HG02840 (cell line): ENCODE results near the gene ITSN1.
"Not testable (repeated sequence)": the region's sequence is repeated elsewhere in the genome, so short reads cannot be mapped to it uniquely, and the experiment has no call there.

Experiments
- ATAC-seq: cut with Tn5 transposase; IDR thresholded peaks from one replicate; pipeline ENCODE4 v1.9.1; 2021; ENCODE audit warnings: mild to moderate bottlenecking, moderate library complexity, moderate number of reproducible peaks; ENCODE audit not compliant: unreplicated experiment, low FRiP score

Gene ITSN1

DNA sequence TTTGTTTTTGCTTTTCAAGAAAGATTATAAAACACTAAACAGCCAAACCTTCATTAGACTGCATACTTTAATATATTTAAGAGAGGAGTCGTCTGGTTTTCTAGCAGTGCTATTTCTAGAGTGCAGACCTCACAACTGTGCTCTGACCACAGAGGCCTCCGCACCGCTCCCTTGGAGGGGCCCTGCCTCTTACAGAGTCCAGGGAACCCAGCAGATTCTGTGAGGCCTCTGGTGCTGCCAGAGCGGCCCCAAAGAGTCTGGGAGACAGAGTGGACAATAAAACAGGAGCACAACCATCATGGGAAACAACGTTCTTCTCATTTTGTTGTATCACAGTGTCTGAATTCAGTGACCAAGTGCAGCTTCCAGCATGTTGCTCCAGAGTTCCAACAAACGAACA, 267.5 kb downstream of the ITSN1 start:
- ATAC-seq, result no peak

DNA sequence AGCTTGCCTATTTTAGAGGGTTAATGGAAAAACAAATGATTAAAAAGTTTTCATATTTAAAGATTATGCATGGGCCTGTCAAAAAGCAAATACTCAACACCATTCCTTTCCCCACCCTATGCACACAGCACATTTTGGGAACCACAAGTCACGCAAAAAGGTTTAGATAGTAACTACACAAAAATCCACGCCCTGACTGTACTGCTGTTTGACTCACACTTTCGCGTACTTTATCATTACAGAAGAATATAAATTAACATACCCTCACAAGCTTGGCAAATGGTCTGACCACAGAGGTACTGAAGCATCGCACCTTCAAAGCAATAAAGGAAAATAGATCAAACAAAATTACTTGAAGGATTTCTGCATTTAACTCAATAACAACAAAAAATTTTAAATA, 271.9 kb downstream of the ITSN1 start:
- no peak for ATAC-seq

DNA sequence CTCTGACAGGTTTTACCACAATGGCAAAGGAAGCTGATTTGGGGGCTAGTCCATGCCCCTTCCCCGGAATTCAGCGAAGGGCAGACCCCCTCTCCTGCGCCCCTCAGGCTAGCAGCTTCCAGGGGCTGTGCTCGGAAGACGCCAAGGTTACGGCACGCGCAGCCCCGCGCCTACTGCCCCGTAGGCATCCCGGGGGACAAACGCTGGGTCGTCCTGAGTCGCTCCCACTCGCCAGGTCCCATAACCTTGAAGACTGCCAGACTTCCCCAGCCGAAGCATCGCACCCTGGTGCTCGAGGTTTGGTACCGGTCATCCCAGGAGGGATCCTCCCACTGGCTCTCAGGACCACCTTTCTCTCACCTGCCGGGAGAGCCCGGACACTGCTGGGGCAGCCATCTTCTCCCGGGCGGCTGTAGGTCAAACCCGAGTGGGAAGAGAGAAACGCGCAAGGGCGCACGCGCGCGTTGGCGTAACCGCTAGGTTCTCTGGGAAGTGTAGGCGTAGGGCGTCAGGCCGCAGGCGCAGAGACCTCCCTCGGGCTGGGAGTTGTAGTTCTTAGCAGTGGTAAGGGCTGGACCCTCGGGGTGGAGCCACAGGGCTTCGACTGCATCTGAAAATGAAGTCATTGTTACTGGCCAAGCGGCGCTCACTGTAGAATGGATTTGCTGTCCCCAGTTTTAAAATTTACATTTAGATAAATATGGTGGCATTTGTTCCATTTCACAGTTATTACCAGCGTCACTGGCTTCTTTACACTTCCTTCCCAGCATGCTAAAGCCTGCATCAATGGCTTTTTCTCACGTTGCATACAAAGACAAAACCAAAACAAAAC, 273.3 kb downstream of the ITSN1 start, which contains the start of gene ATP5PO:
Gene ATP5PO, minus strand, starts transcription at position 437 of the 832 bp plus-strand sequence. Its CDS starts 41 bp downstream, at position 396.
- peak; percentile 98 for ATAC-seq

DNA sequence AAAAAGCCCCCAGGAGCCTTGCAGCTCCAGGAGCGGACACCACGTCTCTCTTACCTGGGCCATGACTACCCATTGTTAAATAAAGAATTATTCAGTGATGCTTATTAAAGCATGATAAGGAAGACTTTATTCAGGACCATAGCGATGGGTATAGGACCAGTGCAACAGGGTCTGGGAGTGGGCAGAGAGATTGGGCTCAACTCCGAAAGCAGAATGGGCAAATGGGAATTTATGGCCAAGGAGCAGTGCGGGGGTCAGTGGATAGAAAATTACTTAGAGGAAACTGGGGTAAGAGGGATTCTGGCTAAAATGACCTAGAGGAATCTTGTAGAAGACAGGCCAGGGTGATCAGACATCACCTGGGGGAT, 273.9 kb downstream of the ITSN1 start:
- ATAC-seq, result no peak

DNA sequence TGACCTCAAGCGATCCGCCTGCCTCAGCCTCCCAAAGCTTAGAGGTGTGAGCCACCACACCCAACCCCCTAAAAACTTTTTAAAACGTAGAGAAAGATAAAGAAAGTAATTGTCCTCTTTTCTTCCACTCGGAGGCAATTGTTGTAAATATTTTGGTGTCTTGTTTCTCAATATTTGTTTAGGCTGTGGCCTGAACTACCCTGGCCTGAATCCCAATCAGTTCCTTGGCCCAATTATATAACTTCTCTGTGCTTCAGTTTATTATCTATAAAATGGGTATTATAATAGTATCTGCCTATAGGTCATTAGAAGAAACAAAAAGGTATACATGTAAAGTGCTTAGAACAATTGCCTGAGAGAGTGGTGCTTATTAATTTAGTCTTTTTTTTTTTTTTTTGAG, 275.1 kb downstream of the ITSN1 start:
- ATAC-seq, result no peak

DNA sequence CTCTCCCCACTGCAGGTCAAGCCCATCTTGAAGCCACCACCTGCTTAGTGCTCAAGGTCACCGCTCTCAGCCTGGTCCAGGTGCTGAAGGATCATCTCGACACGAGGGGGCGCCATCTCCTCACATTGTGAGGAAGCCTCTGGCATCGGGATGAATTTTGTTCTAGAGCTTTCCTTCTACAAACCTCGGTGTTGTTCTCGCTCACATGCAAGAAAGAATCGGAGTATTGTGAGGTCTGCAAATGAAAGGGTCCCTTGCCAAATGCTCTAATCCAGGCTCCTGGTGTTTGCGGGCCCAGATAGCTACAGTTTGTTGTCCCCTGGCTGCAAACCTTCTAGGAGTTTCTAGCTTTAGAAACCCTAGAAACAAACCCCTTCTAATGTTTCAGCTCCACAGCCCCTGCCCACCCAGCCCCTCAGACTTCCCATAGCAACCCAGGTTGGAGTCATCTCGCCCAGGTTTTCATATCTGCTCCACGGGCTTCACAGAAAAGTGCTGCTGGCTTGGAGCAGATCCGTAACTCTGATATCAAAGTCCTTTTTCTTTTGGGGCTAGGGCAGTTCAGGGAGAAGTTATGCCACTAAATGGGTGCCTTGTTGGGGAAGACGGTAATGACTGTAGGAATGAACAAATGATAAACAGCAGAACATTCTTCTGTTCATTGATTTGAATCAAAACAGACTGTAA, 281.9 kb downstream of the ITSN1 start:
- ATAC-seq, result peak; percentile 80

DNA sequence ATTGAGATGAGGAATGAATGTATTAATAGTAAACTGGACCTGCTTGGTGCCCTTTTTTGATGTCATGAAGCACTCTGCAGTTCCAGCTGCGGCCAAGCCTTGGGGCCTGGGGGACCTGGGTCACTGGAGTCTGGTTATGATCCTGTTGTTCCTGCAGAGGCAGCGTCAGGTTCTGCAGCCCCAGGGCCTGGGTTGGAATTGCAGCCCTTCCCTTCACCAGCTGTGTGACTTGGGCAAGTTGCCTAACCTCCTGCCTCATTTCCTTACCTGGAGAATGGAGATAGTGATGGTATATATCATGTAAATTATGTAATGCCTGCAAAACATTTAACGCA, 282.4 kb downstream of the ITSN1 start:
- ATAC-seq, result no peak

DNA sequence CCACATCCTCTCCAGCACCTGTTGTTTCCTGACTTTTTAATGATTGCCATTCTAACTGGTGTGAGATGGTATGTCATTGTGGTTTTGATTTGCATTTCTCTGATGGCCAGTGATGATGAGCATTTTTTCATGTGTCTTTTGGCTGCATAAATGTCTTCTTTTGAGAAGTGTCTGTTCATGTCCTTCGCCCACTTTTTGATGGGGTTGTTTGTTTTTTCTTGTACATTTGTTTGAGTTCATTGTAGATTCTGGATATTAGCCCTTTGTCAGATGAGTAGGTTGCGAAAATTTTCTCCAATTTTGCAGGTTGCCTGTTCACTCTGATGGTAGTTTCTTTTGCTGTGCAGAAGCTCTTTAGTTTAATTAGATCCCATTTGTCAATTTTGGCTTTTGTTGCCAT, 283.9 kb downstream of the ITSN1 start:
- not testable (repeated sequence) for ATAC-seq

DNA sequence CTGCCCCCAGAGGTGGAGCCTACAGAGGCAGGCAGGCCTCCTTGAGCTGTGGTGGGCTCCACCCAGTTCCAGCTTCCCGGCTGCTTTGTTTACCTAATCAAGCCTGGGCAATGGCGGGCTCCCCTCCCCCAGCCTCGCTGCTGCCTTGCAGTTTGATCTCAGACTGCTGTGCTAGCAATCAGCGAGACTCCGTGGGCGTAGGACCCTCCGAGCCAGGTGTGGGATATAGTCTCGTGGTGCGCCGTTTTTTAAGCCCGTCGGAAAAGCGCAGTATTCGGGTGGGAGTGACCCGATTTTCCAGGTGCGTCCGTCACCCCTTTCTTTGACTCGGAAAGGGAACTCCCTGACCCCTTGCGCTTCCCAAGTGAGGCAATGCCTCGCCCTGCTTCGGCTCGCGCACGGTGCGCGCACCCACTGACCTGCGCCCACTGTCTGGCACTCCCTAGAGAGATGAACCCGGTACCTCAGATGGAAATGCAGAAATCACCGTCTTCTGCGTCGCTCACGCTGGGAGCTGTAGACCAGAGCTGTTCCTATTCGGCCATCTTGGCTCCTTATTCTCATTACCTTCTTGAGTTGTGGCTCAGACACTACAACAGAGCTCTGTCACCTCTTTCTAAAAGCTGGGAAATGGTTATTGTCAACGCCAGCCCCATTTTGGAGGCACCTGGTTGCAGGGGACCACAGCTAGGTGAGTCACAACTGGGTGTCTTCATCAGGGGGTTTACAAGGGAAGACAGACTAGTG, 288.9 kb downstream of the ITSN1 start:
- not testable (repeated sequence) for ATAC-seq

DNA sequence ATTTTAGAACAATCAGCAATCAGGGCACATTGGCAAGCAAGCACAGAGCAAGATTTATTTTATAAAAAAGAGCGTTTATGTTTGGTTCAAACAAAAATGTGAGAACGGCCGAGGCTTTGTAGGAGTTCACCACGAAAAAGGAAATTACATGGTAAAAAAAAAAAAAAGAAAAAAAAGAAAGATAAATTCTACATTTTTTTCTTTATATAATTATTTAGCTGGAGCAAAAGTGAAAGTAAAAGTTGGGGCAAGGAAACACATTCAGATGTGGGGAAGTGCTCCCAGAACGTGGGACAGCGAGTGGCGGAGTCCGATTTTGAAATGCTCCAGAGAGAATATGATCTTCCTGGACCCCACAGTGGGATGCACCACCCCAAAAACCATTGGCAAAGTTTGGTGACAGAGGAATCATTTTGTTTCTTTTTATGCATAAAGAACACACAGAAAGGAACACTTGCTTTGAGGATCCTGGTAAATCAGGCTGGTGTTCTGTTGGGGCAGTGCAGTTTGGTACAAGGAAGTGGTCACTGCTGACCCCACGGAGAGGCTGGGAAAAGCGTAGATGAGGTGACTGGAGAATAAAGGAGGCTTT, 289.6 kb downstream of the ITSN1 start:
- no peak for ATAC-seq

DNA sequence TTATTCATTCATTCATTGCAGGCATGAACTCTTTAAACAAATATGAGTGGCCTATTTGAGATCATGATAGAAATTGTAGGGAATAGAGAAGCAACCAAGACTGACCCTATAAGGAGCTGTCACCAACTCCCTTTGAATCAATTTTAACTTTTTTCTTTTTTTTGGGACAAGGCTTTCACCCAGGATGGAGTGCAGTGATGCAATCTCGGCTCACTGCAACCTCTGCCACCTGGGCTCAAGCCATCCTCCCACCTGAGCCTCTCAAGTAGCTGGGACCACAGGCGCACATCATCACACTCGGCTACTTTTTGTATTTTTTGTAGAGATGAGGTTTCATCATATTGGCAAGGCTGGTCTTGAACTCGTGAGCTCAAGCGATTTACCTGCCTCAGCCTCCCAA, 290.4 kb downstream of the ITSN1 start:
- ATAC-seq, result no peak

DNA sequence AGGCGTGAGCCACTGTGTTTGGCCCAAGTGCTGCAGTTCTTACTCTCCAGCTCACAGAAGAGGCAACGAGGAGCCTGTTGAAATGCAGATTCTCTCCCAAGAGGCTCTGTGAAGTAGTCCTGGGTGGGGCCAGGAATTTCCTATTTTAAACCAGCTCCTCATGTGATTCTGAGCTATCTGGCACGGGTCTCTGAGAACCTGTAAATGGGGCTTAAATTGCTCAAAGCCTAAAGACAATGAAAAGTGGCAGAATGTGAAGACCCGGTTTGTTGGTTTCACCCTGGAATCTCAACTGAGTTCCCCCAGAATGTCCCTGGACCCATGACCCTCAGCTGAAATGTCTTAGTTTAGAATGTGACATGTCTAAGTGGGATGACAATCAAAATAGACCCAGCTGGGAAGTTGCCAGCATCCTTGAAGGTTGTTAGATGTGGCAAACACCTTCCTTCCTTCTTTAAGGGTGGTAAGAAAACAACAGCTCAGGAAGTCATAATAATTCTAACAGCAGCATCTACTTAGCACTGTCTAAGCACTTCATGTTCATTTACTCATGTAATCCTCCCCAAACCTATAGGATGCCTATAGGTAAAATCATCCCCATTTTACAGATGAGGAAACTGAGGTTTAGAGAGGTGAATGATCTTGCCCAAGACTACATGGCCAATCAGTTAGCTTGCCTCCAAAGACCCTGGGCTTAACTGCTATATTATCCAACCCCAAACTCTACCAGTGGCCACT, 294.2 kb downstream of the ITSN1 start:
- ATAC-seq, result no peak

DNA sequence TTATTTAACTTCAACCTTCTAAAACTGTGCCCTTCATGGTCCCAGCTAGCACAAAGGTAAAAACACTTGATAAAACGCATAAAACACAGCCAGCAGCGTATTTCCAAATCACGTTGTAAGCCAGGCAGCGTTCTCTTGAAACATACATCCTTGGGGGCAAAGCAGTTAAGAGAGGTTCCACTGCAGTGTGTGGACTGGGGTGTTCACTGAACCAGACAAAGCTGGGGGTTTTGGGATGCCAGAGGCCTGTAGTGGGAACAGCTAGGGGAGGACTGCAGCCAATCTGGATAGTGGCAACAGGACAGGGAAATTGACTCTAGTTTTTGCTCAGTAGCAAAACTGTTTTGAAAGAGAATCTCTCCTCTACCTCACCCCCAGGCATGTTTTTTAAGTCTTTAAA, 294.8 kb downstream of the ITSN1 start:
- ATAC-seq, result no peak

DNA sequence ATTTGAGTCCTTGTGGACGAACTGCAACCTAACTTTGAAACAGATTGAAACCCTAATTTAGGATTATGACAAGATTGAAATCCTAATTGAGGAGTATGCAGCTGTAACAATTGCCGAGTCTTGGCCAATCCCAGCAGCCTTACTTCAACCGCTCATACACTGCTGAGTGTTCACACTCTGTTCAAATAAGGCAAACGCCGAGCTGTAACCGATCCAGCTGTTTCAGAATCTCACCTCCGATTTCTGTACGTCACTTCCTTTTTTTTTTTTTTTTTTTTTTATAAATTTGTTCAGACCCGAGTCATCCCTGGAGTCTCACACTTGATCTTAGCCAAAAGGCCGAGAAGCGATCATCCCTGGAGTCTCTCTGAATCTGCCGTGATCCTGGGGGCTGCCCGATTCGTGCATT, 295.6 kb downstream of the ITSN1 start:
- ATAC-seq, result no peak

DNA sequence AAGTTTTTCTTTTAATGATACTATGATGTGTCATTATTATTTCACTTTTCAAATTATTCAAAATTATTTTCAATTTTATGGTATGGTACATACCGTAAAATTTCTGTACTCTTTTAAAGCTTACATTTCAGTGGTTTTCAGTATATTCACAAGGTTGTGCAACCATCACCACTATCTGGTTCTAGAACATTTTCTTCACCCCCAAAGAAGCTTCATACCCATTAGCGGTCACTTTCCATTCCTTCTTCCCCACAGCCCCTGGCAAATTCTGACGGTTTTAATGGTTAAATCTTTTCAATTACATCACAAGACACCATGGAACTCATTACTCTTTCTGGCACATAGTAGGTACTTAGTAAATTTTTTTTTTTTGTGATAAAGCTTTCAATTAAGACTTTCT, 296.1 kb downstream of the ITSN1 start:
- ATAC-seq, result no peak

DNA sequence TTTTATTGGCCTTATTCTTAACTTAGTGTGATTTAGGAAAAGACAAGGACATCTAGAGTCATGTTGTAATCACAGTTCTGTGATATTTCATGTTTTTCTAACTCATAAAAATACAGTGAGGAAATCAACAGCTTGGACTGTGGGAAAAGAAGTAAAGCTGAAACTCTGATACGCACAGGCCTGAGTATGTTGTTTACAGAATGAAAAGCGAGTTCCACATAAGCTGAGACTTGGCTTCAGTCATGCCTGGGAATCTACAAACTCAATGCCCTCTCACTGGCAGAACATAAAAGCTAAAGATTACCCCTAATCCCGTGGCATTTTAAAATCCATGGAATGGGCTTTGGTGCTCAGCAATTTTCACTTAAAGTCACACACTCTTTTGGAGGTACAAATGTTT, 296.9 kb downstream of the ITSN1 start:
- ATAC-seq, result no peak

DNA sequence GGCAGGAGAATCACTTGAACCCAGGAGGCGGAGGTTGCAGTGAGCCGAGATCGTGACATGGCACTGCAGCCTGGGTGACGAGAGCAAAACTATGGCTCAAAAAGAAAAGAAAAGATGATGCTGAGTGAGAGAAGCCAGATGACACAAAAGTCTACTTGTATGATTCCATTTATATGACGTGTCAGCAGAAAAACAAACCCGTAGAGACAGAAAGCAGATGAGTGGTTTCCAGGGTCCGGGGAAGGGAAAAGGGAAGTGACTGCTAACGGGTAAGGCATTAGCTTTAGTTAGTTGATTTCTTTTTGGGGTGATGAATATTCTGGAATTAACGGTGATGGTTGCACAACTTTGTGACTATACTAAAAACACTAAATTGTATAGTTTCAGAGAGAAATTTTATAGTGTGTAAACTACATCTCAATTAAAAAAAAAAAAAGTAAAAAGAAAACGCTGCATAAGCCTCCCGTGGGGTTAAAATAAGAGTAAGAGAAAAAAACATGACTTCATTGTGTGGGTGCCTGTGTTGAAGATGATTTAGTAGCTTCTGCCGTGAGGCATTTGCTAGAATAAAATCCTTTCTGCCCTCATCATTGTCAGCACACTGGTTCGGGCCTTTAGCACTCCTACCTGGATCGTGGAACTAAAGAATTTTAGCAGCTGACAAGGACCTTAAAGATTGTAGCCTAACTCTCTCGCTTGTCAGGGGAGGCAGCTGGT, 298.0 kb downstream of the ITSN1 start:
- no peak for ATAC-seq

DNA sequence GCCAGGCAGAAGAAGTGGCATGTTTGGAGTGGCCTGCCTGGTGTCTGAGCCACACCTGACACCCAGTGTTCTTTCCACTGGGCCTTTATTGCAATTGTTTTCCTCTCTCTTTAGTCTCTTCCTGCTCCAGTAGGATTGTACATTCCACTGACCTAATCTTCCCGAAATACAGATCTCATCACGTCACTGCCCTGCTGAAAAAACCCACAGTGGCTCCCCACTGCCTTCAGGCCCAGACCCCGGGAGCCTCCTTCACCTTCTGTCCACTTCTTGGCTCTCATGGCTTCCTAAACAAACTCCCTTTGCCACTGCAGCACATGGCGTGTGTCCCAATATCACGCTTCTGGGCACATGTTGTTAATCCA, 298.6 kb downstream of the ITSN1 start:
- ATAC-seq, result no peak

DNA sequence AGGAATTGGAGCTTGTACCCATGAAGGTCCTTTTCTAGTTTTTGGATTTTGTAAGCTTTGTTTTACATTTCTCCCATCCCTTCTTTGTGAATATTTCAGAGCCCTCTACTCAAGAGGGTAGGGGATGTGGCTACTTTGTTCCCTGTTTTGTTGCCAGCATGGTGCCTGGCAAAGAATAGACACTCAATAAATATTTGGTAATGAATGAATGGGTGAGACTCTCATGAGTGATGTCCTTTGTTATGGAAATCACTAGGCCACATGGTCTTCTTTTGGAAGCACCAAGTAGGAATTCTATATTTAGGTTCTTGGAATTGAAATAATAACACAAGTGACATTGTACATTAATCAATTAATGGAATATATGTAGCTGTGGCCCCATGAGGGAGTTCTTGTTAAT, 300.1 kb downstream of the ITSN1 start:
- ATAC-seq, result no peak

DNA sequence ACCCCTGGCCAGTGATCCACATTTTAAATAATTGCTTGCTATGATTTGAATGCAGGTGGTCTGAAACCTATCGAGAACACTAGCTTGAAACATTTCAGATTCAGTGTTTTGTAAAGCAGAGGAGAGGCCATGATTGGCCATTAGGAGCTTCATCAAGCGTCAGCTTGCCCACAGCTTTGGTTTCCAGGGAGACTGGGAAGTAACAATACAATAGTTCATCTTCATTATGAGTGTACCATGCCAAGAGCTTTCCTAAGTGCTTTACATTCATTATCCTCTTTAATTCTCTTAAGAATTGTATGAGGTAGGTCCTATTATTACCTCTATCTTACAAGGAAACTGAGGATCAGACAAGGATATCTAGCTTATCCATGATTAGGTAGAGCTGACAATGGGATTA, 301.0 kb downstream of the ITSN1 start:
- no peak for ATAC-seq
